K562 (cell line): Measurements from ENCODE around the gene SLC7A8. TPM values are rescaled to one million over a fixed set of nuclear protein-coding genes. Genes with fewer than 3 reads are reported as not detected.
A peak's percentile ranks its signal among the peaks of the same experiment; 100 is the strongest.

Experiments used
- ATAC-seq: fragments of 200-7000 bp; cut with Tn5 transposase; 3 replicates; pipeline ENCODE4 v1.9.1; 2020; ENCODE audit warnings: moderate library complexity
- BruUV-seq: library from RNA; stranded (reverse); fragments of 400-500 nt; replicated peaks from 2 replicates; lab custom pipeline; 2021; lab: Mats Ljungman, UMichigan
- CTCF ChIA-PET: fragments of 300-600 bp; formaldehyde crosslinking; extraction: SDS; loops from one replicate; lab custom pipeline; 2021; ENCODE audit warnings: low intra/inter-chr PET ratio; lab: Yijun Ruan, JAX
- POLR2A ChIA-PET: fragments of 300-600, 350-650 bp; sonication (Branson Sonifier 250); formaldehyde crosslinking; extraction: SDS; loops from one replicate; lab custom pipeline; 2021; ENCODE audit warnings: antibody characterized with exemption, inconsistent platforms; lab: Yijun Ruan, JAX
- DNase-seq, 4 experiments: peaks; one replicate each; pipeline versions ENCODE4 v3.0.0 to v3.0.0-alpha.2; 2011 to 2018; ENCODE audit warnings: low spot score in 3 of 4, mixed read lengths in 3 of 4; ENCODE audit errors: extremely low read depth in 1 of 4
- FAIRE-seq: peaks from 2 replicates; lab custom pipeline; 2011; peaks lifted over from hg19 to GRCh38; lab: Jason Lieb, UNC
- H2AFZ ChIP-seq: 2 replicates; pipeline ENCODE4 v1.6.0; 2011; ENCODE audit warnings: low read depth, low read length, control low read depth, inconsistent platforms
- H3K27ac ChIP-seq: fragments of 200-600 bp; 3 replicates; pipeline ENCODE4 v1.8.0; 2011; ENCODE audit warnings: low read depth, mild to moderate bottlenecking, control low read depth, inconsistent platforms, low read length, moderate library complexity, mixed read lengths; ENCODE audit errors: extremely low read depth
- H3K27me3 ChIP-seq, 2 experiments: fragments of 300-600 bp in 1 of 2; 2 replicates in 1 of 2; 3 replicates in 1 of 2; pipeline versions ENCODE4 v1.6.0 to v1.8.0; 2011; ENCODE audit warnings: inconsistent platforms in 2 of 2, low read length in 2 of 2, mild to moderate bottlenecking in 1 of 2, mixed read lengths in 1 of 2, moderate library complexity in 1 of 2; ENCODE audit not compliant: control insufficient read depth in 2 of 2, insufficient read depth in 2 of 2
- H3K36me3 ChIP-seq: fragments of 300-600 bp; 3 replicates; pipeline ENCODE4 v1.8.0; 2011; ENCODE audit warnings: mild to moderate bottlenecking, low read length, inconsistent platforms; ENCODE audit not compliant: control insufficient read depth, insufficient read depth
- H3K4me1 ChIP-seq, 2 experiments: fragments of 200-600 bp in 1 of 2; replicated peaks in 1 of 2; 2 replicates in 1 of 2; 3 replicates in 1 of 2; pipeline versions ENCODE4 v1.5.1 to v1.8.0; 2011; ENCODE audit warnings: inconsistent platforms in 2 of 2, low read length in 2 of 2, mild to moderate bottlenecking in 1 of 2, mixed read lengths in 1 of 2, moderate library complexity in 1 of 2; ENCODE audit not compliant: control insufficient read depth in 2 of 2, insufficient read depth in 2 of 2
- H3K4me2 ChIP-seq: 2 replicates; pipeline ENCODE4 v1.6.1; 2011; ENCODE audit warnings: low read length, control low read depth, inconsistent platforms, mixed read lengths; ENCODE audit not compliant: insufficient read depth
- H3K4me3 ChIP-seq: fragments of 200-600 bp; sonication (generic), shearing (Covaris generic); 2 replicates; pipeline ENCODE4 v1.5.1; 2016; ENCODE audit warnings: control low read depth, inconsistent platforms
- H3K79me2 ChIP-seq: fragments of 200-600 bp; 3 replicates; pipeline ENCODE4 v1.8.0; 2011; ENCODE audit warnings: low read length, inconsistent platforms; ENCODE audit not compliant: control insufficient read depth, insufficient read depth
- H3K9ac ChIP-seq, 2 experiments: 2 replicates each; pipeline versions ENCODE4 v1.6.0 to v1.6.1; 2011; ENCODE audit warnings: low read depth in 2 of 2, low read length in 2 of 2, control low read depth in 1 of 2, inconsistent platforms in 1 of 2, mild to moderate bottlenecking in 1 of 2, mixed read lengths in 1 of 2; ENCODE audit not compliant: insufficient read depth in 1 of 2
- H3K9me1 ChIP-seq: one replicate; pipeline ENCODE4 v1.6.0; 2011; ENCODE audit warnings: inconsistent platforms, mild to moderate bottlenecking, low read length, moderate library complexity; ENCODE audit not compliant: control insufficient read depth, insufficient read depth
- H3K9me3 ChIP-seq: replicated peaks from 2 replicates; pipeline ENCODE4 v1.5.1; 2011; ENCODE audit warnings: low read depth, low read length, inconsistent platforms; ENCODE audit not compliant: control insufficient read depth, insufficient read depth
- H4K20me1 ChIP-seq: replicated peaks from 2 replicates; pipeline ENCODE4 v1.6.1; 2011; ENCODE audit warnings: low read length, inconsistent platforms, mixed read lengths; ENCODE audit not compliant: control insufficient read depth, insufficient read depth
- ARID3B ChIP-seq: fragments of 250-450 bp; sonication (Bioruptor Pico); IDR thresholded peaks from 2 replicates; pipeline ENCODE4 v1.4.0; 2020; ENCODE audit warnings: borderline replicate concordance
- ERF ChIP-seq: fragments of 450-650 bp; formaldehyde crosslinking; IDR thresholded peaks from 2 replicates; pipeline ENCODE4 v1.4.0; 2020; ENCODE audit warnings: mild to moderate bottlenecking, mixed read lengths
- HDAC8 ChIP-seq: fragments of 450-650 bp; IDR thresholded peaks from 2 replicates; pipeline ENCODE4 v1.6.1; 2016; ENCODE audit warnings: mild to moderate bottlenecking, missing genetic modification characterization, moderate library complexity, missing compliant biosample characterization
- JUND ChIP-seq, 2 experiments: IDR thresholded peaks; 2 replicates in 1 of 2; 3 replicates in 1 of 2; pipeline ENCODE4 v1.6.1; 2011; ENCODE audit warnings: borderline replicate concordance in 2 of 2, low read depth in 2 of 2, low read length in 2 of 2, improper control_type of control experiment in 1 of 2, missing biosample characterization in 1 of 2, missing genetic modification characterization in 1 of 2, missing genetic modification reagents in 1 of 2
- MAX ChIP-seq: sonication (generic); formaldehyde crosslinking; IDR thresholded peaks from 2 replicates; pipeline ENCODE4 v1.9.0; 2022; ENCODE audit warnings: mild to moderate bottlenecking, missing genetic modification reagents
- PCBP2 ChIP-seq: fragments of 200-400 bp; formaldehyde crosslinking; IDR thresholded peaks from 2 replicates; pipeline ENCODE4 v1.6.1; 2018; ENCODE audit warnings: low read length, low read depth, mild to moderate bottlenecking, moderate library complexity; ENCODE audit not compliant: poor library complexity, severe bottlenecking
- POLR2A ChIP-seq: fragments of 450-650 bp; conservative IDR thresholded peaks from 2 replicates; pipeline ENCODE4 v1.6.1; 2016
- POLR3G ChIP-seq: IDR thresholded peaks from 2 replicates; pipeline ENCODE4 v1.6.1; 2011; ENCODE audit not compliant: insufficient read length, insufficient replicate concordance; ENCODE audit errors: extremely low read depth
- ZNF165 ChIP-seq: fragments of 250-450 bp; sonication (Bioruptor Pico); IDR thresholded peaks from 2 replicates; pipeline ENCODE4 v1.4.0; 2020; ENCODE audit warnings: borderline replicate concordance
- ZNF511 ChIP-seq: sonication (generic); formaldehyde crosslinking; IDR thresholded peaks from 2 replicates; pipeline ENCODE4 v1.8.0; 2022; ENCODE audit warnings: mild to moderate bottlenecking, missing genetic modification reagents
- ZNF766 ChIP-seq: fragments of 200-800 bp; sonication (Bioruptor generic); conservative IDR thresholded peaks from 2 replicates; pipeline ENCODE4 v1.6.1; 2016; ENCODE audit warnings: missing genetic modification characterization, missing compliant biosample characterization
- ZSCAN32 ChIP-seq: fragments of 450-650 bp; formaldehyde crosslinking; IDR thresholded peaks from 2 replicates; pipeline ENCODE4 v1.4.0; 2020; ENCODE audit warnings: mild to moderate bottlenecking, moderate library complexity
- WGBS: fragments of 100-300 bp; shearing (Covaris generic); methylation state at CpG from one replicate; pipeline ENCODE4 v1.1.6; 2016; ENCODE audit warnings: low coverage, mixed read lengths; ENCODE audit not compliant: insufficient coverage; ENCODE audit errors: missing lambda C conversion rate; 5-methylcytosine and 5-hydroxymethylcytosine counted together
- in situ Hi-C: fragments of 300-500 bp; cut with MboI; formaldehyde crosslinking; loops from 4 replicates; pipeline ENCODE4 v1.15.0; 2018; ENCODE audit warnings: inconsistent platforms, mixed read lengths
- intact Hi-C: fragments of 100-400 bp; cut with micrococcal nuclease; formaldehyde crosslinking; loops from 2 replicates; pipeline ENCODE4 v1.14.2; 2022
- polyA plus RNA-seq, 8 experiments: library from polyadenylated mRNA; depleted of rRNA in 4 of 8; stranded (reverse) in 5 of 8; unstranded in 3 of 8; fragments of >200 nt; fragmentation: Nextera tagmentation in 2 of 8; fragmentation: Illumina TruSeq in 1 of 8; extraction: Ambion mirVana in 2 of 8; extraction: Trizol in 1 of 8; gene quantifications; 2 replicates each; pipeline versions ENCODE4 v1.2.1 to v1.2.3, GENCODE V29; 2011 to 2014; ENCODE audit warnings: inconsistent platforms in 1 of 8, missing spikeins in 1 of 8
- total RNA-seq, 7 experiments: library from RNA; depleted of rRNA in 6 of 7; stranded (reverse); fragments of >200 nt in 6 of 7; fragmentation: Illumina TruSeq in 2 of 7; extraction: Trizol in 2 of 7; gene quantifications; 2 replicates each; pipeline versions ENCODE4 v1.2.1 to v1.2.3, GENCODE V29; 2011 to 2021; ENCODE audit warnings: low replicate concordance in 1 of 7
- TF ChIP-seq, protein P1 (sequence below): fragments of 250-450 bp; sonication (Bioruptor Pico); IDR thresholded peaks from 2 replicates; pipeline ENCODE4 v1.8.0; 2021; ENCODE audit warnings: borderline replicate concordance, mild to moderate bottlenecking, moderate library complexity; ENCODE audit not compliant: poor library complexity, severe bottlenecking
- TF ChIP-seq, protein P2 (sequence below), 3 experiments: fragments of 200-800 bp in 1 of 3; fragments of 250-450 bp in 1 of 3; fragments of 450-650 bp in 1 of 3; sonication (Bioruptor Pico) in 1 of 3; sonication (Bioruptor generic) in 1 of 3; formaldehyde crosslinking in 1 of 3; IDR thresholded peaks; 2 replicates each; pipeline versions ENCODE4 v1.6.1 to v1.8.0; 2016 to 2022; ENCODE audit warnings: mild to moderate bottlenecking in 2 of 3, missing genetic modification characterization in 2 of 3, missing compliant biosample characterization in 1 of 3, moderate library complexity in 1 of 3

SLC7A8 gene
- total and polyA plus RNA-seq, 9 of the 15 experiments (the other 6 are each of a cell fraction or from before 2014, with no cell fraction given) = 2.0 to 33.0 (median 6.0) TPM

- no peaks in the 10 kb centered on the region for H3K9me1 ChIP-seq
- CTCF ChIA-PET = no interaction called here
- peak overlapping the region; percentile 2; the same call in 1 of the 2 replicates for H3K4me2 ChIP-seq
- peaks cover 57 to 68% of the 10 kb centered on the region in 2 experiments for H3K4me1 ChIP-seq
- H3K9me3 ChIP-seq = no peaks in the 10 kb centered on the region
- no peak for FAIRE-seq
- H3K4me3 ChIP-seq = no peak overlapping the region
- peak overlapping the region; percentile 48; the same call in 2 of the 3 replicates for H3K27ac ChIP-seq
- no peaks in the 10 kb centered on the region for H4K20me1 ChIP-seq
- peak overlapping the region; percentile 27; the same call in 1 of the 2 replicates for H2AFZ ChIP-seq
- POLR2A ChIA-PET = interaction anchor here (0.9 to 1.8 kb wide), 6 partner anchors 10 to 233 kb away, joined by 3 to 4 read pairs (median 3); no protein-coding TSS in a partner anchor
- DNase-seq = no peak
- H3K36me3 ChIP-seq = no peaks in the 10 kb centered on the region; the same call in 2 of the 3 replicates
- BruUV-seq = no TSS peak
- intact Hi-C loops (no loop called here), in situ Hi-C loops (no loop called here)
- no peaks in the 10 kb centered on the region for H3K27me3 ChIP-seq
- no peaks in the 10 kb centered on the region for H3K79me2 ChIP-seq
- no peak for ATAC-seq
- 21% methylated on average over 2 of the region's 2 CpGs for WGBS
- peak overlapping the region in 1 of 2 experiments; percentile 2; a peak in 1 of 4 replicates for H3K9ac ChIP-seq
- TF ChIP-seq JUND (IDR thresholded peaks at IDR 0.05; ENCODE audit: borderline replicate concordance, low read depth, low read length) (no peak), JUND (tag; IDR thresholded peaks at IDR 0.05; ENCODE audit: borderline replicate concordance, low read depth, low read length) (no peak), ZSCAN32 (CRISPR knock-in tag) (no peak), POLR3G (no peak), HDAC8 (tag) (no peak), ZNF165 (CRISPR knock-in tag) (no peak), ZNF511 (CRISPR knock-in tag) (no peak), POLR2A (no peak), ZNF766 (CRISPR knock-in tag) (no peak), ERF (CRISPR knock-in tag) (no peak), PCBP2 (no peak), MAX (CRISPR knock-in tag) (no peak), ARID3B (CRISPR knock-in tag) (no peak)
- TF ChIP-seq, protein P1, sequence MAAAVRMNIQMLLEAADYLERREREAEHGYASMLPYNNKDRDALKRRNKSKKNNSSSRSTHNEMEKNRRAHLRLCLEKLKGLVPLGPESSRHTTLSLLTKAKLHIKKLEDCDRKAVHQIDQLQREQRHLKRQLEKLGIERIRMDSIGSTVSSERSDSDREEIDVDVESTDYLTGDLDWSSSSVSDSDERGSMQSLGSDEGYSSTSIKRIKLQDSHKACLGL (CRISPR knock-in tag) = no peak
- TF ChIP-seq, protein P2, sequence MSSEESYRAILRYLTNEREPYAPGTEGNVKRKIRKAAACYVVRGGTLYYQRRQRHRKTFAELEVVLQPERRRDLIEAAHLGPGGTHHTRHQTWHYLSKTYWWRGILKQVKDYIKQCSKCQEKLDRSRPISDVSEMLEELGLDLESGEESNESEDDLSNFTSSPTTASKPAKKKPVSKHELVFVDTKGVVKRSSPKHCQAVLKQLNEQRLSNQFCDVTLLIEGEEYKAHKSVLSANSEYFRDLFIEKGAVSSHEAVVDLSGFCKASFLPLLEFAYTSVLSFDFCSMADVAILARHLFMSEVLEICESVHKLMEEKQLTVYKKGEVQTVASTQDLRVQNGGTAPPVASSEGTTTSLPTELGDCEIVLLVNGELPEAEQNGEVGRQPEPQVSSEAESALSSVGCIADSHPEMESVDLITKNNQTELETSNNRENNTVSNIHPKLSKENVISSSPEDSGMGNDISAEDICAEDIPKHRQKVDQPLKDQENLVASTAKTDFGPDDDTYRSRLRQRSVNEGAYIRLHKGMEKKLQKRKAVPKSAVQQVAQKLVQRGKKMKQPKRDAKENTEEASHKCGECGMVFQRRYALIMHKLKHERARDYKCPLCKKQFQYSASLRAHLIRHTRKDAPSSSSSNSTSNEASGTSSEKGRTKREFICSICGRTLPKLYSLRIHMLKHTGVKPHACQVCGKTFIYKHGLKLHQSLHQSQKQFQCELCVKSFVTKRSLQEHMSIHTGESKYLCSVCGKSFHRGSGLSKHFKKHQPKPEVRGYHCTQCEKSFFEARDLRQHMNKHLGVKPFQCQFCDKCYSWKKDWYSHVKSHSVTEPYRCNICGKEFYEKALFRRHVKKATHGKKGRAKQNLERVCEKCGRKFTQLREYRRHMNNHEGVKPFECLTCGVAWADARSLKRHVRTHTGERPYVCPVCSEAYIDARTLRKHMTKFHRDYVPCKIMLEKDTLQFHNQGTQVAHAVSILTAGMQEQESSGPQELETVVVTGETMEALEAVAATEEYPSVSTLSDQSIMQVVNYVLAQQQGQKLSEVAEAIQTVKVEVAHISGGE (CRISPR knock-in tag; IDR thresholded peaks at IDR 0.05) = no peak
These were observed 19.6 kb downstream of the SLC7A8 start for GRCh38 chr14:23163830-23164229.
